Ecto neural progenitor cell (in vitro differentiated cells): ENCODE data around the gene ZNF335.
"Not testable (repeated sequence)": the region's sequence is repeated elsewhere in the genome, so short reads cannot be mapped to it uniquely, and the experiment has no call there.

Source experiments
- DNase-seq: peaks from one replicate; pipeline ENCODE4 v3.0.0-alpha.2; 2018; ENCODE audit warnings: low spot score

The ZNF335 gene

GRCh38 chr20:45971425-45971674, 653 bp downstream of the ZNF335 start:
- DNase-seq = no peak

- DNase-seq = no peak
Measured at GRCh38 chr20:45970646-45971424, 1.2 kb downstream of the ZNF335 start.

- no peak for DNase-seq
Measured at GRCh38 chr20:45969712-45970634, 2.0 kb downstream of the ZNF335 start.

GRCh38 chr20:45968801-45969711, 2.9 kb downstream of the ZNF335 start:
- DNase-seq = no peak

DNA sequence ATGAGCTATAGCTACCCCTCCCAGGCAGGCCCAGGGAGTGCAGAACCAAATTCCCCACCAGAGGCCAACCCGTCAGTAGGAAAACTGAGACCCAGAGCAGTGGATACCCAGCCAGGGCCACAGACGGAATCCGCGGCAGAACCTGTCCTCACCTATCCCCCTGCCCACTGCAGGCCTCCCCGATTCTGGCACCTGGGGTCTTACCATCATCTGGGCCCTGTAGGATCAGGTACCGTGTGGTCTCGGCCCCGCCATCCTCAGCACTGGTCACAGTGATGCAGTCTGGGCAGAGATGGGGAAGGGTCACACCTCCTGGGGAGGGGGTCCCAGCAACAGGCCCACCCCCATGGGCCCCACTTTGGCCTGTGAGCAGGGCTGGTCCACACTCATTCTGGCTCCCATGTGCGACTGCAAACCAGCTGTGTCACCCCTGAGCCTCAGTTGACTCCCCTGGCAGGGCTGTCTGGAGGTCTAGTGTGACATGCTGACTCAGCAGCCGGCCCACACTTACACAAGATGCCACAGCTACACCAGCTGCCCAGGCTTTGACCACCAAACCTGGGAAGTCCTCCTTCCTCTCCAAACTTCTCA, 3.8 kb downstream of the ZNF335 start:
- no peak for DNase-seq

DNA sequence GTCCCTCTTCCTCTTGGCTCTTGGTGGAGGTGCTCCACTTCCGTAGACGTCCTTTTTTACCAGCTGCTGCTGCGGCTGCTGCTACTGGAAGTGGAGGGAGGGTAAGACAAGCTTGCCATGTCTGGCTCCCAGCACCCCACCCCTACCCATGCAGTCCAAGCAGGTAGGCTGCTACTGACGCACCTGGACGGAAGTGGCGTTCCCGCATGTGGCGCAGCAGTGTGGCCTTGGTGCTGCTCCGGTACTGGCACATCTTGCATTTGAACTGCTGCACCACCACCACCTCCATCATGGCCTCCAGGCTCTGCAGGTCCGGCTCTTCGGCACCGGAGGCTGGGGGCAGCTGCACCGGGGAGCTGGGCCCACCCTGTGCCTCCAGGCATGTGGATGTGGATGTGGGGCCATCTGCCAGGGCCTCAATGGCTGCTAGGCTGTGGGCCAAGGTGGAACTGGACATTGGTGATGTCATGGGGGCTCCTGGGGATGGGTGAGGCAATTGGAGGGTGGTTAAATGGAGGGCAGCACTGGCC, 4.4 kb downstream of the ZNF335 start:
- no peak for DNase-seq

- no peak for DNase-seq
Measured at GRCh38 chr20:45965169-45966002, 6.6 kb downstream of the ZNF335 start.

DNA sequence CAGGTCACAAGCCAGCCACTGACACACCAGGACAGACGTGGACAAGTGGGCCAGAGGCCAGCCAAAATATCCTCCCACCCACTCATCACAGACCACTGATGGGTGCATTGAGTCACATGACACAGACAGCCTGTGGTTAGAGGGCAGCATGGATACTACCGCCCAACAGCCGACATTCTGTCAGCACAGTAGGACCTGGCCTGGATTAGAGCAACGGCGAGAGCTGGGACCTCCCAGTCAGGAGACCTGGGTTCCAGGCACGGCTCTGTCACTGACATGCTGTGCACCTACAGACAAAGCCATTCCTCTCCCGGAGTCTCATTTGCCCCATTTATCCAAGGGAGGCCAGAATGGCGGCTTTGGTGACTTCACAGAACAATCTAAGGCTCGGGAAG, 8.0 kb downstream of the ZNF335 start:
- no peak for DNase-seq

DNA sequence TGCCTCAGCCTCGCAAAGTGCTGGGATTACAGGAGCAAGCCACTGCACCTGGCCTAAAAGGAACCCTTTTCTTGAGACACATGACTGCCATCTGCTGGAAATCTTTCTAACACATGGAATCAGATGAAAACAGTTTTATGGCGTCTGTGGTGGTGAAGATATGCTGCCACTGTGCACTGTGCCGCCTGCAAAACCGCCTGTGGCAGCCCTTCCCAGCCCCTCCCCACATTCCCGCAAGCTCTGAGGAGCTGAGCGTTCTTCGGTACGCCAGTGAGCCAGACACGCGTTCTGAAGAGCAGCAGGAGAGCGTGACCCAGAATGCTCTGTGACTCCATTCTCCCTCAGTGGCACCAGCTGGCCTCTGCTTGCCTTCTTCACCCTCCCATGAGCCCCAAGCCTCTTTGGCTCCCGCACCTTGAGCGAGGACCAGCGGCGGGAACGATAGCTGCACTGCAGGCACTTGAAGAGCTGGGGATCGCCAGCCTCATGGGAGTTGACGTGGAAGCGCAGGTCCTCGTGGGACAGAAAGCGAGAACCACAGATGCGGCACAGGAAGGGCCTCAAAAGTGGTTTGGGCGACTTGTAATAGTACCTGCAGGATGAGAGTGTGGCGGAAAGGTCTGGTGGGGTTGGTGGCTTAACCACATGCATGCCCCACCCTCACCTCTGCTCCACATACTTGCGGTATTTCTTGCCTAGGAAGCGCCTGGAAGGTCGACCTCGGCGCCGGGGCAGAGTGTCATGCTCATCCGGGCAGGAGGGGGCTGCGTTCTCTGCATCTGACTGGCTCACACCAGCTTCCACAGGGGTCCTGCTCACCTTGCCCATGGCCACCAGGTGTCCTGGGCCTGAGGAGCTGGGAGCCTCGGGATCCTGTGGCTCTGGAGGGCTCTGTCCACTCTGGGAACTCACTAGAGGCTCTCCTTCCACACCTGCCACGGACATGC, 8.7 kb downstream of the ZNF335 start:
- DNase-seq = no peak

GRCh38 chr20:45962031-45962755, 9.8 kb downstream of the ZNF335 start:
- DNase-seq = no peak

GRCh38 chr20:45959956-45960630, 11.9 kb downstream of the ZNF335 start:
- no peak for DNase-seq

- DNase-seq = no peak
Measured at GRCh38 chr20:45959126-45959525, 12.9 kb downstream of the ZNF335 start.

GRCh38 chr20:45958593-45958992, 13.4 kb downstream of the ZNF335 start:
- no peak for DNase-seq

DNA sequence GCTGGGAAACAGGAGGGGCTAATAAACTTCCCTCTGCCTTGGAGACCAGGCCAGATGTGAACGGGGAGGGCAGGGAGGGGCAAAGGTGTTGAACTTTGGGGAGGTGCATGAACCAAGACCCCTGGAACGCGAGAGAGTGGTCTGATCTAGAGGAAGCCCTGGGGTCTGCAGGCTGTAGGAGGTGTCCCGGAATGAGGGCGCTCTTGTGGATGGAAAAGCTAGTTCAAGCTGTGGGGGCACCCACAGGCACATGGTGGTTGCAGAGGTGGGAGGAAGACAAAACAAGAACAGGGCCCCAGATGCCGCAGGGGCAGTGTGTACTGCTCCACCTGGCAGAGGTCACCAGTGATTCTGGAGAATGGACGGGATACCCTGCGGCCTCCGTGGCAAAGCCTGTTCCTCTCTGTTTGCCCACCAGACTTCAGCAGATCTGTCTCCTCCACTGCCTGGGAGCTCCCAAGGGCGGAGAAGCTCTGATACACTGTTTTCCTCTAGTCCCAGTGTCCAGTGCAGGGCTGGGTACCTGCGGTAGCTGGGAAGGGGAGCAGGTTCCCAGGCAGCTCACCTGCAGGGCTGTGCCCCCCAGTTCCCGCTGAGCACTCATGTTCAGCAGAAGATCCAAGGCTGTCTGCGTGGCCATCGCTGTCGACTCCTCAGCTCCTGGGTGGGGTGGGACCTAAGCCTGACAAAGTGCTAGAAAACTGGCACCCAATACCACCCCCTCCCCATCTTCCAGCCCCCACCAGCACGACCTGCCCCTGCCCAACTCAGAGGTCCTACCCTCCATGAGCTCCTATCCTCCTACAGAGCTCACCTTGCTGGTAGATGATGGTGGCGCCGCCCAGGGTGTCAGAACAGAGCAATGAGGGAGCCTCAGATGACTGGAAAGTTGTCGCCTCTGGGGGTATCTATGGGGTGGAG, 14.7 kb downstream of the ZNF335 start:
- no peak for DNase-seq

DNA sequence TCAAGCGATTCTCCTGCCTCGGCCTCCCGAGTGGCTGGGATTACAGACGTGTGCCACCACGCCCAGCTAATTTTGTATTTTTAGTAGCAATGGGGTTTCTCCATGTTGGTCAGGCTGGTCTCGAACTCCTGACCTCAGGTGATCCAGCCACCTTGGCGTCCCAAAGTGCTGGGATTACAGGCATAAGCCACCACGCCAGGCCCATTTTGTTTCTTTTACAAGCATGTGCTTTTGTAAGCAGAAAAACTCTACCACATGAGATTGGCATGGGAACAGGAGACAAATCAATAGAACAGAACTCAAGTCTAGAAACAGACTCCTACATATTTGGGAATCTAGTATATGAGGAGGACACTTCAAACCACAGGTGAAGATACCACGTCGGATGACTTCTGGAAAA, 15.7 kb downstream of the ZNF335 start:
- DNase-seq = not testable (repeated sequence)

- no peak for DNase-seq
Measured at GRCh38 chr20:45953672-45954071, 18.3 kb downstream of the ZNF335 start.

DNA sequence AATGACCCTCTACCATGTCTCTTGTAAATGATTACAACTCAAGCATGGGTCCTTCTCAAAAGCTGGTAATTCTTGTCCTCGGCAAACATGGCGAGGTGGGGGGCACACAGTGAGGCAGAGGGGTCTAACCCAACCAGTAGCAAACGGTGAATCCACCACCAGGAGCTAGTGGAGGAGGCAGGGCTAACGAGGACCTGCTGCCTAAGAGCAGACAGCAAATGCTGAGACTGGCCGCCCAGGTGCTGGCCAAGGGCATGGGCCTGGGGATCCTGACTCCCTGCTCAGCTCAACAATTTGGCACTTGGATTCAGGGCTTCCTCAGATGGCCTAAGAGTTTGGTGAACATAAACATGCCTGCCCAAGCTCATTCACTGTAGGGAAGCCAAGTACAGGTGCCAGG, 19.1 kb downstream of the ZNF335 start:
- DNase-seq = no peak
